WI38 (cell line): Measurements from ENCODE around the gene PAK1IP1.
"Not testable (repeated sequence)": the region's sequence is repeated elsewhere in the genome, so short reads cannot be mapped to it uniquely, and the experiment has no call there.

Experiments used
- H3K4me3 ChIP-seq: 2 replicates; pipeline ENCODE4 v1.5.1; 2011; ENCODE audit warnings: low read depth, mild to moderate bottlenecking, control low read depth, low read length
- CTCF ChIP-seq: IDR thresholded peaks from 2 replicates; pipeline ENCODE4 v1.5.1; 2012; ENCODE audit warnings: low read depth, mild to moderate bottlenecking, control low read depth, low read length

Gene PAK1IP1

GRCh38 chr6:10733151-10733715 is 38.5 kb downstream of the PAK1IP1 start:
- no peak overlapping the region for H3K4me3 ChIP-seq
- TF ChIP-seq CTCF: no peak

- no peak overlapping the region for H3K4me3 ChIP-seq
Measured at GRCh38 chr6:10733863-10734262, 39.1 kb downstream of the PAK1IP1 start.

GRCh38 chr6:10736731-10737130 is 42.0 kb downstream of the PAK1IP1 start:
- no peak for TF ChIP-seq CTCF

More at GRCh38 chr6:10733863-10734262, 39.1 kb downstream of the PAK1IP1 start:
- TF ChIP-seq CTCF: no peak

GRCh38 chr6:10740061-10740460 is 45.3 kb downstream of the PAK1IP1 start:
- no peak for TF ChIP-seq CTCF

More at GRCh38 chr6:10736731-10737130, 42.0 kb downstream of the PAK1IP1 start:
- H3K4me3 ChIP-seq: no peak overlapping the region

GRCh38 chr6:10741643-10742042 is 46.9 kb downstream of the PAK1IP1 start:
- not testable (repeated sequence) for H3K4me3 ChIP-seq

More at GRCh38 chr6:10740061-10740460, 45.3 kb downstream of the PAK1IP1 start:
- no peak overlapping the region for H3K4me3 ChIP-seq

GRCh38 chr6:10742251-10742650 is 47.5 kb downstream of the PAK1IP1 start:
- no peak for TF ChIP-seq CTCF
- no peak overlapping the region for H3K4me3 ChIP-seq

GRCh38 chr6:10743515-10743914 is 48.7 kb downstream of the PAK1IP1 start:
- no peak for TF ChIP-seq CTCF
- H3K4me3 ChIP-seq: no peak overlapping the region

GRCh38 chr6:10745116-10745515 is 50.3 kb downstream of the PAK1IP1 start:
- TF ChIP-seq CTCF: no peak

More at GRCh38 chr6:10745116-10745515, 50.3 kb downstream of the PAK1IP1 start:
- no peak overlapping the region for H3K4me3 ChIP-seq
